Liver (tissue), 3 donors: Measurements from ENCODE around the gene ABCA9.
"Not testable (repeated sequence)": the region's sequence is repeated elsewhere in the genome, so short reads cannot be mapped to it uniquely, and the experiment has no call there.

Experiments used
- FOXA1 ChIP-seq: IDR thresholded peaks from 2 replicates; pipeline ENCODE4 v1.6.1; 2016; ENCODE audit warnings: antibody characterized with exemption
- GABPA ChIP-seq, 2 donors: IDR thresholded peaks in 1 of 2; conservative IDR thresholded peaks in 1 of 2; 2 replicates each; pipeline ENCODE4 v1.6.1; 2016; ENCODE audit warnings: antibody characterized with exemption in 2 of 2, mild to moderate bottlenecking in 1 of 2, moderate library complexity in 1 of 2
- RAD21 ChIP-seq, 2 donors: IDR thresholded peaks; 2 replicates each; pipeline ENCODE4 v1.6.1; 2016; ENCODE audit warnings: antibody characterized with exemption in 2 of 2, mild to moderate bottlenecking in 2 of 2
- SP1 ChIP-seq: IDR thresholded peaks from 2 replicates; pipeline ENCODE4 v1.6.1; 2018; ENCODE audit warnings: antibody characterized with exemption, mild to moderate bottlenecking
- YY1 ChIP-seq: IDR thresholded peaks from 2 replicates; pipeline ENCODE4 v1.6.1; 2016; ENCODE audit warnings: antibody characterized with exemption, mild to moderate bottlenecking
- TF ChIP-seq, protein P1 (sequence below): IDR thresholded peaks from 2 replicates; pipeline ENCODE4 v1.6.1; 2016; ENCODE audit warnings: antibody characterized with exemption, mild to moderate bottlenecking
- TF ChIP-seq, protein P2 (sequence below): fragments of 150-350 bp; IDR thresholded peaks from 2 replicates; pipeline ENCODE4 v1.5.1; 2017; ENCODE audit warnings: improper control_type of control experiment, low read depth, low read length; ENCODE audit not compliant: missing input control
- TF ChIP-seq, protein P3 (sequence below): IDR thresholded peaks from 2 replicates; pipeline ENCODE4 v1.6.1; 2016; ENCODE audit warnings: antibody characterized with exemption
- donor health status: healthy.
- donor health status: healthy.

DNA sequence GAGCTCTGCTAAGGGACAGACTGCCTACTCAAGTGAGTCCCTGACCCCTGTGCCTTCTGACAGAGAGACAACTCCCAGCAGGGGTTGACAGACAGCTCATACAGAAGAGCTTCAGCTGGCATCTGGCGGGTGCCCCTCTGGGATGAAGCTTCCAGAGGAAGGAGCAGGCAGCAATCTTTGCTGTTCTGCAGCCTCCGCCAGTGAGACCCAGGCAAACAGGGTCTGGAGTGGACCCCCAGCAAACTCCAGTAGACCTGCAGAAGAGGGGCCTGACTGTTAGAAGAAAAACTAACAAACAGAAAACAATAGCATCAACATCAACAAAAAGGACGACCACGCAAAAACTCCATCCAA lies 10.5 kb upstream of the ABCA9 start:
- TF ChIP-seq, protein P1, sequence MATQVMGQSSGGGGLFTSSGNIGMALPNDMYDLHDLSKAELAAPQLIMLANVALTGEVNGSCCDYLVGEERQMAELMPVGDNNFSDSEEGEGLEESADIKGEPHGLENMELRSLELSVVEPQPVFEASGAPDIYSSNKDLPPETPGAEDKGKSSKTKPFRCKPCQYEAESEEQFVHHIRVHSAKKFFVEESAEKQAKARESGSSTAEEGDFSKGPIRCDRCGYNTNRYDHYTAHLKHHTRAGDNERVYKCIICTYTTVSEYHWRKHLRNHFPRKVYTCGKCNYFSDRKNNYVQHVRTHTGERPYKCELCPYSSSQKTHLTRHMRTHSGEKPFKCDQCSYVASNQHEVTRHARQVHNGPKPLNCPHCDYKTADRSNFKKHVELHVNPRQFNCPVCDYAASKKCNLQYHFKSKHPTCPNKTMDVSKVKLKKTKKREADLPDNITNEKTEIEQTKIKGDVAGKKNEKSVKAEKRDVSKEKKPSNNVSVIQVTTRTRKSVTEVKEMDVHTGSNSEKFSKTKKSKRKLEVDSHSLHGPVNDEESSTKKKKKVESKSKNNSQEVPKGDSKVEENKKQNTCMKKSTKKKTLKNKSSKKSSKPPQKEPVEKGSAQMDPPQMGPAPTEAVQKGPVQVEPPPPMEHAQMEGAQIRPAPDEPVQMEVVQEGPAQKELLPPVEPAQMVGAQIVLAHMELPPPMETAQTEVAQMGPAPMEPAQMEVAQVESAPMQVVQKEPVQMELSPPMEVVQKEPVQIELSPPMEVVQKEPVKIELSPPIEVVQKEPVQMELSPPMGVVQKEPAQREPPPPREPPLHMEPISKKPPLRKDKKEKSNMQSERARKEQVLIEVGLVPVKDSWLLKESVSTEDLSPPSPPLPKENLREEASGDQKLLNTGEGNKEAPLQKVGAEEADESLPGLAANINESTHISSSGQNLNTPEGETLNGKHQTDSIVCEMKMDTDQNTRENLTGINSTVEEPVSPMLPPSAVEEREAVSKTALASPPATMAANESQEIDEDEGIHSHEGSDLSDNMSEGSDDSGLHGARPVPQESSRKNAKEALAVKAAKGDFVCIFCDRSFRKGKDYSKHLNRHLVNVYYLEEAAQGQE: not testable (repeated sequence)
- TF ChIP-seq, protein P2, sequence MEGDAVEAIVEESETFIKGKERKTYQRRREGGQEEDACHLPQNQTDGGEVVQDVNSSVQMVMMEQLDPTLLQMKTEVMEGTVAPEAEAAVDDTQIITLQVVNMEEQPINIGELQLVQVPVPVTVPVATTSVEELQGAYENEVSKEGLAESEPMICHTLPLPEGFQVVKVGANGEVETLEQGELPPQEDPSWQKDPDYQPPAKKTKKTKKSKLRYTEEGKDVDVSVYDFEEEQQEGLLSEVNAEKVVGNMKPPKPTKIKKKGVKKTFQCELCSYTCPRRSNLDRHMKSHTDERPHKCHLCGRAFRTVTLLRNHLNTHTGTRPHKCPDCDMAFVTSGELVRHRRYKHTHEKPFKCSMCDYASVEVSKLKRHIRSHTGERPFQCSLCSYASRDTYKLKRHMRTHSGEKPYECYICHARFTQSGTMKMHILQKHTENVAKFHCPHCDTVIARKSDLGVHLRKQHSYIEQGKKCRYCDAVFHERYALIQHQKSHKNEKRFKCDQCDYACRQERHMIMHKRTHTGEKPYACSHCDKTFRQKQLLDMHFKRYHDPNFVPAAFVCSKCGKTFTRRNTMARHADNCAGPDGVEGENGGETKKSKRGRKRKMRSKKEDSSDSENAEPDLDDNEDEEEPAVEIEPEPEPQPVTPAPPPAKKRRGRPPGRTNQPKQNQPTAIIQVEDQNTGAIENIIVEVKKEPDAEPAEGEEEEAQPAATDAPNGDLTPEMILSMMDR: not testable (repeated sequence)
- TF ChIP-seq FOXA1; GABPA (IDR thresholded peaks at IDR 0.05 in 1 of 2, conservative IDR thresholded peaks at IDR 0.05 in 1 of 2); SP1; YY1; RAD21 (IDR thresholded peaks at IDR 0.05): not testable (repeated sequence)
- TF ChIP-seq, protein P3, sequence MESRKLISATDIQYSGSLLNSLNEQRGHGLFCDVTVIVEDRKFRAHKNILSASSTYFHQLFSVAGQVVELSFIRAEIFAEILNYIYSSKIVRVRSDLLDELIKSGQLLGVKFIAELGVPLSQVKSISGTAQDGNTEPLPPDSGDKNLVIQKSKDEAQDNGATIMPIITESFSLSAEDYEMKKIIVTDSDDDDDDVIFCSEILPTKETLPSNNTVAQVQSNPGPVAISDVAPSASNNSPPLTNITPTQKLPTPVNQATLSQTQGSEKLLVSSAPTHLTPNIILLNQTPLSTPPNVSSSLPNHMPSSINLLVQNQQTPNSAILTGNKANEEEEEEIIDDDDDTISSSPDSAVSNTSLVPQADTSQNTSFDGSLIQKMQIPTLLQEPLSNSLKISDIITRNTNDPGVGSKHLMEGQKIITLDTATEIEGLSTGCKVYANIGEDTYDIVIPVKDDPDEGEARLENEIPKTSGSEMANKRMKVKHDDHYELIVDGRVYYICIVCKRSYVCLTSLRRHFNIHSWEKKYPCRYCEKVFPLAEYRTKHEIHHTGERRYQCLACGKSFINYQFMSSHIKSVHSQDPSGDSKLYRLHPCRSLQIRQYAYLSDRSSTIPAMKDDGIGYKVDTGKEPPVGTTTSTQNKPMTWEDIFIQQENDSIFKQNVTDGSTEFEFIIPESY: not testable (repeated sequence)
